GM18526 (cell line): ENCODE data around the gene KAT5.

ENCODE experiments used
- POLR2A ChIP-seq: IDR thresholded peaks from 3 replicates; pipeline ENCODE4 v1.6.1; 2011; ENCODE audit not compliant: insufficient read length; ENCODE audit errors: extremely low read depth

KAT5 gene

GRCh38 chr11:65726660-65727059, 14.6 kb downstream of the KAT5 start:
- TF ChIP-seq POLR2A = no peak

- no peak for TF ChIP-seq POLR2A
These were observed 15.8 kb downstream of the KAT5 start for GRCh38 chr11:65727865-65728264.

- TF ChIP-seq POLR2A = no peak
These were observed 18.4 kb downstream of the KAT5 start for GRCh38 chr11:65730461-65730860.

GRCh38 chr11:65736810-65737209, 24.8 kb downstream of the KAT5 start:
- no peak for TF ChIP-seq POLR2A

- no peak for TF ChIP-seq POLR2A
These were observed 27.0 kb downstream of the KAT5 start for GRCh38 chr11:65739022-65739421.

- TF ChIP-seq POLR2A = no peak
These were observed 29.1 kb downstream of the KAT5 start for GRCh38 chr11:65741185-65741584.

GRCh38 chr11:65742353-65742752, 30.3 kb downstream of the KAT5 start:
- TF ChIP-seq POLR2A = no peak

GRCh38 chr11:65743681-65744025, 31.6 kb downstream of the KAT5 start:
- TF ChIP-seq POLR2A = no peak

GRCh38 chr11:65744026-65744698, 32.1 kb downstream of the KAT5 start:
- TF ChIP-seq POLR2A = no peak

GRCh38 chr11:65744699-65745042, 32.6 kb downstream of the KAT5 start:
- no peak for TF ChIP-seq POLR2A

- TF ChIP-seq POLR2A = no peak
These were observed 33.0 kb downstream of the KAT5 start for GRCh38 chr11:65745049-65745448.

- no peak for TF ChIP-seq POLR2A
These were observed 52.4 kb downstream of the KAT5 start for GRCh38 chr11:65764434-65764833.

GRCh38 chr11:65766535-65766934, 54.5 kb downstream of the KAT5 start:
- no peak for TF ChIP-seq POLR2A

GRCh38 chr11:65767406-65767805, 55.4 kb downstream of the KAT5 start:
- TF ChIP-seq POLR2A = no peak
